ENCODE results near the gene CENPB.

DNA sequence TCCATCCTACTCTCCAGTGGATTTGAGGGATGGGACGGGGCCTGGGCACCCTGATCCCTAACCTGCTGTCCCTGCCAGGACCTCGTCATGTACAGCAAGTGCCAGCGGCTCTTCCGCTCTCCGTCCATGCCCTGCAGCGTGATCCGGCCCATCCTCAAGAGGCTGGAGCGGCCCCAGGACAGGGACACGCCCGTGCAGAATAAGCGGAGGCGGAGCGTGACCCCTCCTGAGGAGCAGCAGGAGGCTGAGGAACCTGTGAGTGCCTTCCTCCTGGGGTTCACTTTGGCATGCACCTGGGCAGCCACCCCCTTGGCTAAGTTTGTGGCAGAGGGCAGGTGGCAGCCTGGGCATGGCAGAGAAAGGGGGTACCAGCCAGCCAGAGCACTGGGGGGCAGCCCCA is 15.3 kb upstream of the CENPB start:
- TF ChIP-seq RXRA (IDR thresholded peaks at IDR 0.05) (no peak), GABPA (IDR thresholded peaks at IDR 0.05 in 1 of 2, conservative IDR thresholded peaks at IDR 0.05 in 1 of 2) (no peak), RAD21 (IDR thresholded peaks at IDR 0.05) (no peak), YY1 (IDR thresholded peaks at IDR 0.05) (no peak), SP1 (IDR thresholded peaks at IDR 0.05) (no peak), EGR1 (IDR thresholded peaks at IDR 0.05; ENCODE audit: low read depth in 2 of 2) (no peak), ATF3 (IDR thresholded peaks at IDR 0.05) (no peak), JUND (IDR thresholded peaks at IDR 0.05) (no peak), TAF1 (conservative IDR thresholded peaks at IDR 0.05) (no peak), FOXA1 (IDR thresholded peaks at IDR 0.05) (no peak)
- TF ChIP-seq, protein P1, sequence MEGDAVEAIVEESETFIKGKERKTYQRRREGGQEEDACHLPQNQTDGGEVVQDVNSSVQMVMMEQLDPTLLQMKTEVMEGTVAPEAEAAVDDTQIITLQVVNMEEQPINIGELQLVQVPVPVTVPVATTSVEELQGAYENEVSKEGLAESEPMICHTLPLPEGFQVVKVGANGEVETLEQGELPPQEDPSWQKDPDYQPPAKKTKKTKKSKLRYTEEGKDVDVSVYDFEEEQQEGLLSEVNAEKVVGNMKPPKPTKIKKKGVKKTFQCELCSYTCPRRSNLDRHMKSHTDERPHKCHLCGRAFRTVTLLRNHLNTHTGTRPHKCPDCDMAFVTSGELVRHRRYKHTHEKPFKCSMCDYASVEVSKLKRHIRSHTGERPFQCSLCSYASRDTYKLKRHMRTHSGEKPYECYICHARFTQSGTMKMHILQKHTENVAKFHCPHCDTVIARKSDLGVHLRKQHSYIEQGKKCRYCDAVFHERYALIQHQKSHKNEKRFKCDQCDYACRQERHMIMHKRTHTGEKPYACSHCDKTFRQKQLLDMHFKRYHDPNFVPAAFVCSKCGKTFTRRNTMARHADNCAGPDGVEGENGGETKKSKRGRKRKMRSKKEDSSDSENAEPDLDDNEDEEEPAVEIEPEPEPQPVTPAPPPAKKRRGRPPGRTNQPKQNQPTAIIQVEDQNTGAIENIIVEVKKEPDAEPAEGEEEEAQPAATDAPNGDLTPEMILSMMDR (IDR thresholded peaks at IDR 0.05; ENCODE audit: low read depth, low read length, missing input control), result no peak
- TF ChIP-seq, protein P2, sequence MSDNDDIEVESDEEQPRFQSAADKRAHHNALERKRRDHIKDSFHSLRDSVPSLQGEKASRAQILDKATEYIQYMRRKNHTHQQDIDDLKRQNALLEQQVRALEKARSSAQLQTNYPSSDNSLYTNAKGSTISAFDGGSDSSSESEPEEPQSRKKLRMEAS (IDR thresholded peaks at IDR 0.05), result no peak
- TF ChIP-seq, protein P3, sequence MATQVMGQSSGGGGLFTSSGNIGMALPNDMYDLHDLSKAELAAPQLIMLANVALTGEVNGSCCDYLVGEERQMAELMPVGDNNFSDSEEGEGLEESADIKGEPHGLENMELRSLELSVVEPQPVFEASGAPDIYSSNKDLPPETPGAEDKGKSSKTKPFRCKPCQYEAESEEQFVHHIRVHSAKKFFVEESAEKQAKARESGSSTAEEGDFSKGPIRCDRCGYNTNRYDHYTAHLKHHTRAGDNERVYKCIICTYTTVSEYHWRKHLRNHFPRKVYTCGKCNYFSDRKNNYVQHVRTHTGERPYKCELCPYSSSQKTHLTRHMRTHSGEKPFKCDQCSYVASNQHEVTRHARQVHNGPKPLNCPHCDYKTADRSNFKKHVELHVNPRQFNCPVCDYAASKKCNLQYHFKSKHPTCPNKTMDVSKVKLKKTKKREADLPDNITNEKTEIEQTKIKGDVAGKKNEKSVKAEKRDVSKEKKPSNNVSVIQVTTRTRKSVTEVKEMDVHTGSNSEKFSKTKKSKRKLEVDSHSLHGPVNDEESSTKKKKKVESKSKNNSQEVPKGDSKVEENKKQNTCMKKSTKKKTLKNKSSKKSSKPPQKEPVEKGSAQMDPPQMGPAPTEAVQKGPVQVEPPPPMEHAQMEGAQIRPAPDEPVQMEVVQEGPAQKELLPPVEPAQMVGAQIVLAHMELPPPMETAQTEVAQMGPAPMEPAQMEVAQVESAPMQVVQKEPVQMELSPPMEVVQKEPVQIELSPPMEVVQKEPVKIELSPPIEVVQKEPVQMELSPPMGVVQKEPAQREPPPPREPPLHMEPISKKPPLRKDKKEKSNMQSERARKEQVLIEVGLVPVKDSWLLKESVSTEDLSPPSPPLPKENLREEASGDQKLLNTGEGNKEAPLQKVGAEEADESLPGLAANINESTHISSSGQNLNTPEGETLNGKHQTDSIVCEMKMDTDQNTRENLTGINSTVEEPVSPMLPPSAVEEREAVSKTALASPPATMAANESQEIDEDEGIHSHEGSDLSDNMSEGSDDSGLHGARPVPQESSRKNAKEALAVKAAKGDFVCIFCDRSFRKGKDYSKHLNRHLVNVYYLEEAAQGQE (IDR thresholded peaks at IDR 0.05), result no peak

All from liver (tissue), 3 donors.